SK-N-SH treated with all-trans-retinoic acid at 6 μM for 48 hours (cell line): ENCODE measurements around the gene CDH4.

Experiments used
- ATAC-seq: fragments of 200-7000 bp; cut with Tn5 transposase; 3 replicates; pipeline ENCODE4 v1.9.1; 2020; ENCODE audit warnings: mild to moderate bottlenecking, moderate library complexity
- ARNTL ChIP-seq: fragments of 450-650 bp; formaldehyde crosslinking; IDR thresholded peaks from 2 replicates; pipeline ENCODE4 v1.5.0; 2020; ENCODE audit warnings: low read depth, mild to moderate bottlenecking, moderate library complexity, borderline replicate concordance
- BACH2 ChIP-seq: fragments of 250-450 bp; sonication (Bioruptor Pico); IDR thresholded peaks from 2 replicates; pipeline ENCODE4 v1.9.0; 2021; ENCODE audit warnings: mild to moderate bottlenecking, borderline replicate concordance
- CREB5 ChIP-seq: fragments of 250-450 bp; sonication (Bioruptor Pico); IDR thresholded peaks from 2 replicates; pipeline ENCODE4 v1.5.1; 2020; ENCODE audit warnings: low read depth, mild to moderate bottlenecking, moderate library complexity
- CSDC2 ChIP-seq: fragments of 250-450 bp; sonication (Bioruptor Pico); IDR thresholded peaks from 2 replicates; pipeline ENCODE4 v1.5.0; 2020; ENCODE audit warnings: mild to moderate bottlenecking, moderate library complexity
- CSRNP3 ChIP-seq: fragments of 250-450 bp; sonication (Bioruptor Pico); IDR thresholded peaks from 2 replicates; pipeline ENCODE4 v1.5.1; 2021; ENCODE audit warnings: mild to moderate bottlenecking, moderate library complexity
- ESRRG ChIP-seq: fragments of 250-450 bp; sonication (Bioruptor Pico); IDR thresholded peaks from 2 replicates; pipeline ENCODE4 v1.6.1; 2021; ENCODE audit warnings: mild to moderate bottlenecking
- ISL1 ChIP-seq: fragments of 250-450 bp; sonication (Bioruptor Pico); IDR thresholded peaks from 2 replicates; pipeline ENCODE4 v2.1.2; 2022; ENCODE audit warnings: mild to moderate bottlenecking, moderate library complexity
- OSR1 ChIP-seq: fragments of 250-450 bp; sonication (Bioruptor Pico); IDR thresholded peaks from 2 replicates; pipeline ENCODE4 v1.8.0; 2022; ENCODE audit warnings: moderate library complexity, mild to moderate bottlenecking, inconsistent platforms
- PATZ1 ChIP-seq: fragments of 250-450 bp; sonication (Bioruptor Pico); IDR thresholded peaks from 2 replicates; pipeline ENCODE4 v1.8.0; 2020; ENCODE audit warnings: mild to moderate bottlenecking, moderate library complexity, borderline replicate concordance
- PPARA ChIP-seq: fragments of 250-450 bp; sonication (Bioruptor Pico); IDR thresholded peaks from 2 replicates; pipeline ENCODE4 v1.5.0; 2020; ENCODE audit warnings: mild to moderate bottlenecking, borderline replicate concordance
- SNAI2 ChIP-seq: fragments of 250-450 bp; sonication (Bioruptor Pico); IDR thresholded peaks from 2 replicates; pipeline ENCODE4 v1.5.0; 2020; ENCODE audit warnings: mild to moderate bottlenecking, moderate library complexity
- TCF4 ChIP-seq: fragments of 250-450 bp; sonication (Bioruptor Pico); IDR thresholded peaks from 2 replicates; pipeline ENCODE4 v1.8.0; 2021; ENCODE audit warnings: mild to moderate bottlenecking, moderate library complexity, borderline replicate concordance
- TSHZ2 ChIP-seq: fragments of 250-450 bp; sonication (Bioruptor Pico); IDR thresholded peaks from 2 replicates; pipeline ENCODE4 v1.5.0; 2020; ENCODE audit warnings: mild to moderate bottlenecking, moderate library complexity
- ZC3H10 ChIP-seq: fragments of 250-450 bp; sonication (Bioruptor Pico); IDR thresholded peaks from 2 replicates; pipeline ENCODE4 v1.5.1; 2021; ENCODE audit warnings: mild to moderate bottlenecking, moderate library complexity
- ZFP3 ChIP-seq: fragments of 250-450 bp; sonication (Bioruptor Pico); IDR thresholded peaks from 2 replicates; pipeline ENCODE4 v1.5.0; 2020; ENCODE audit warnings: mild to moderate bottlenecking, moderate library complexity
- ZFP30 ChIP-seq: fragments of 450-650 bp; formaldehyde crosslinking; IDR thresholded peaks from 2 replicates; pipeline ENCODE4 v1.5.0; 2022; ENCODE audit warnings: mild to moderate bottlenecking, moderate library complexity
- ZNF565 ChIP-seq: fragments of 450-650 bp; formaldehyde crosslinking; conservative IDR thresholded peaks from 2 replicates; pipeline ENCODE4 v1.5.0; 2020; ENCODE audit warnings: low read depth, mild to moderate bottlenecking, moderate library complexity
- ZNF70 ChIP-seq: fragments of 450-650 bp; formaldehyde crosslinking; IDR thresholded peaks from 2 replicates; pipeline ENCODE4 v1.5.0; 2020; ENCODE audit warnings: mild to moderate bottlenecking, moderate library complexity
- ZNF8 ChIP-seq: fragments of 450-650 bp; formaldehyde crosslinking; IDR thresholded peaks from 2 replicates; pipeline ENCODE4 v1.5.0; 2020; ENCODE audit warnings: mild to moderate bottlenecking, moderate library complexity

The CDH4 gene

GRCh38 chr20:61584851-61585250 is 332.8 kb downstream of the CDH4 start:
- no peak for ATAC-seq
- no peak for TF ChIP-seq ZNF565 (CRISPR knock-in tag)
- TF ChIP-seq PPARA (CRISPR knock-in tag) = no peak
- TF ChIP-seq ISL1 (CRISPR knock-in tag) = no peak
- no peak for TF ChIP-seq CSDC2
- TF ChIP-seq TSHZ2 (CRISPR knock-in tag) = no peak
- no peak for TF ChIP-seq ZC3H10 (CRISPR knock-in tag)
- no peak for TF ChIP-seq ZNF8 (CRISPR knock-in tag)
- TF ChIP-seq ZNF70 (CRISPR knock-in tag) = no peak
- no peak for TF ChIP-seq ZFP30 (CRISPR knock-in tag)
- no peak for TF ChIP-seq PATZ1 (CRISPR knock-in tag)
- no peak for TF ChIP-seq CSRNP3
- TF ChIP-seq OSR1 (CRISPR knock-in tag) = no peak
- TF ChIP-seq ESRRG (CRISPR knock-in tag) = no peak
- no peak for TF ChIP-seq ZFP3 (CRISPR knock-in tag)
- no peak for TF ChIP-seq BACH2 (CRISPR knock-in tag)
- TF ChIP-seq ARNTL (CRISPR knock-in tag) = no peak

GRCh38 chr20:61585764-61586163 is 333.7 kb downstream of the CDH4 start:
- no peak for TF ChIP-seq ZNF8 (CRISPR knock-in tag)
- no peak for TF ChIP-seq ZNF70 (CRISPR knock-in tag)
- TF ChIP-seq ZNF565 (CRISPR knock-in tag) = no peak
- TF ChIP-seq CSRNP3 = no peak
- TF ChIP-seq ZC3H10 (CRISPR knock-in tag) = no peak
- no peak for TF ChIP-seq TSHZ2 (CRISPR knock-in tag)
- TF ChIP-seq PATZ1 (CRISPR knock-in tag) = no peak
- TF ChIP-seq ARNTL (CRISPR knock-in tag) = no peak
- TF ChIP-seq CREB5 (CRISPR knock-in tag) = no peak
- TF ChIP-seq TCF4 = no peak
- no peak for TF ChIP-seq CSDC2
- TF ChIP-seq PPARA (CRISPR knock-in tag) = no peak
- TF ChIP-seq SNAI2 (CRISPR knock-in tag) = no peak
- no peak for TF ChIP-seq OSR1 (CRISPR knock-in tag)
- no peak for TF ChIP-seq ZFP30 (CRISPR knock-in tag)
- TF ChIP-seq BACH2 (CRISPR knock-in tag) = no peak
- no peak for TF ChIP-seq ISL1 (CRISPR knock-in tag)
- TF ChIP-seq, all 23 proteins: peak for 0
- ATAC-seq = no peak
